ENCODE results near the gene MRPS27.

The MRPS27 gene

GRCh38 chr5:72286798-72287197 lies 33.2 kb downstream of the MRPS27 start:
- DNase-seq: no peak

DNA sequence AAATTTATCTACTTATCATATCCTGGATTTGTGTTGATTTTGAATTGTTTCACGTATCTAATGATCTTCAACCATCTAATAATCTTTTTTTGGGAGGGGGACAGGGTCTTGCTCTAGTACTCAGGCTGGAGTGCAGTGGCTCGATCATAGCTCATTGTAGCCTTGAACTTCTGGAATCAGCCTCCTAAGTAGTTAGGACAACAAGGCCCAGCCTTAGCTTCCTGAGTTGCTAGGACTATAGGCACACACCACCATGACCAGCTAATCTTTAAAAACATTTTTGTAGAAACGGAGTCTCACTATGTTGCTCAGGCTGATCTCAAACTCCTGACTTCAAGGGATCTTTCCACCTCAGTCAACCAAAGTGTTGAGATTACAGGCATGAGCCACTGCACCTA lies 34.6 kb downstream of the MRPS27 start:
- no peak for DNase-seq

GRCh38 chr5:72284559-72285423 lies 35.2 kb downstream of the MRPS27 start:
- no peak for DNase-seq

GRCh38 chr5:72283358-72283757 lies 36.7 kb downstream of the MRPS27 start:
- no peak for DNase-seq

GRCh38 chr5:72282878-72283277 lies 37.2 kb downstream of the MRPS27 start:
- DNase-seq: no peak

- no peak for DNase-seq
Observed at GRCh38 chr5:72281764-72282499, 38.1 kb downstream of the MRPS27 start.

GRCh38 chr5:72281430-72281763 lies 38.6 kb downstream of the MRPS27 start:
- DNase-seq: no peak

DNA sequence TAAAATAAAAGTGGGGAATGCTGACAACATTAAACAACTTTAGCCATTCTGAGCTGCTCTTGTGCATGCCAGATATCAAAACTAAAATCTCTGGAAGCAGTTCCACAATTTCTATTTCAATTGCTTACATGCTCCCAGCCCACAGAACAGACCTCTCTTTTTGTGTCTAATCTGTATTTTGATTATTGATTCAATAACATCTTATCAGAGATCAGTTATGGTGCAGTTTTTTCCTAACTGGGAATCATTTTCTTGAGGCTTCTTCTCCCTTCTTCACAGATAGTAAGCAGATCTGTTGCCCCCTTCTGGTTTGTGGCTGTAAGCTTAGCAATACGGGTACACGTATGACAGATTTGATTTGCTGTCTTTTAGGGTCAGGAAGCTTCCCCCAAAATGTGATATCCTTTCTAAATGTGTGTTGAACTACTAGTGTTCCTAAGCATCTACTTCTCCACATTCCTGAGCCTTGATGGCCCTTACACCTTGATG lies 39.4 kb downstream of the MRPS27 start:
- DNase-seq: peak; percentile 28

GRCh38 chr5:72276219-72276752 lies 43.8 kb downstream of the MRPS27 start:
- no peak for DNase-seq

GRCh38 chr5:72273547-72273946 lies 46.5 kb downstream of the MRPS27 start:
- DNase-seq: no peak

DNA sequence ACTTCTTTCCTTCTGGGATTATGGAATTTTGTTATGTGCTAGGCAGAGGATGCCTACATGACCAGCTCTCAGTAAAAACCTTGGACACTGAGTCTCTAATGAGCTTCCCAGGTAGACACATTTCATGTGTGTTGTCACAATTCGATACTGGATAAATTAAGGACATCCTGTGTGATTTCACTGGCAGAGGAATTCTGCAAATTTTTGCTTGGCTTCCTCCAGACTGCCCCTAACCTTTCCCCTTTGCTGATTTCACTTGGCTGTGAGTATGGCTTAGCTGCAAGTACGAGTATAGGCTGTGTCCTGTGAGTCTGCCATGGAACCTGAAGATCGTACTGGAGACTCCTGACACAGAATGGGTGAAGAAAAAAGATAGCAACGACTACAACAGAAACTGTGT lies 47.6 kb downstream of the MRPS27 start:
- no peak for DNase-seq

- DNase-seq: no peak
Observed at GRCh38 chr5:72271702-72272101, 48.3 kb downstream of the MRPS27 start.

DNA sequence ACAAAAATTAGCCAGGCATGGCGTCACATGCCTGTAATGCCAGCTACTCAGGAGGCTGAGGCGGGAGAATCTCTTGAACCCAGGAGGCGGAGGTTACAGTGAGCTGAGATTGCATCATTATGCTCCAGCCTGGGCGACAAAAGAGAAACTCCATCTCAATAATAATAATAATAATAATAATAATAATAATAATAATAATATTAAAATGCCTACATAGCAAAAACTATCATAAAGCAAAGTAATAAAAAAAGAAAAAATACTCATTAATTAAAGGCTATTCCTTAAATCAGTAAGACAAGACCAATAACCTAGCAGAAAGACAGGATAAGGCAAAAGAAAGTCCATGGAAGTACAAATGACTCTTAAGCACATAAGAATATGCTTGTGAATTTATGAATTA lies 50.0 kb downstream of the MRPS27 start:
- no peak for DNase-seq

- no peak for DNase-seq
Observed at GRCh38 chr5:72269411-72269780, 50.6 kb downstream of the MRPS27 start.

- no peak for DNase-seq
Observed at GRCh38 chr5:72268753-72269410, 51.2 kb downstream of the MRPS27 start.

GRCh38 chr5:72268260-72268659 lies 51.8 kb downstream of the MRPS27 start:
- DNase-seq: no peak

- DNase-seq: no peak
Observed at GRCh38 chr5:72267685-72268084, 52.4 kb downstream of the MRPS27 start.

GRCh38 chr5:72266862-72267261 lies 53.2 kb downstream of the MRPS27 start:
- no peak for DNase-seq

- DNase-seq: no peak
Observed at GRCh38 chr5:72265032-72265877, 54.8 kb downstream of the MRPS27 start.

DNA sequence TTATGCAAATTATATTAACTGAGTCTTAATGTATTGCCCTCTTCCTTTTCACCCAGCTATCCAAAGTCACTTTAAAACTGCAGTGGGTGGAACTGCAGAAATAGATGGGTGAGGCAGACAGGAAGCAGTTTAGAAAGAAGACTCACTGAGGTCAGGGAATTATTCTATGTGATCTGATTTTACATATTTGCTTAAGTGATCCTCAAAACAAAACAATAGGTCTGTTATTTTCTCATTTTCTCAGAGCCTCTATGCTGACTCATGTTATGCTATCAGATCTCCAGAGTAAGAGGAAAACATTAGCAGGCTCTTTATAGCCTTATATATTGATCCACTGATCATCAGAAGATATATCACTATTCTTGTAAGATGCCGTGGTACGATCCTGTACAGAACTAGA lies 63.5 kb downstream of the MRPS27 start:
- DNase-seq: no peak

DNA sequence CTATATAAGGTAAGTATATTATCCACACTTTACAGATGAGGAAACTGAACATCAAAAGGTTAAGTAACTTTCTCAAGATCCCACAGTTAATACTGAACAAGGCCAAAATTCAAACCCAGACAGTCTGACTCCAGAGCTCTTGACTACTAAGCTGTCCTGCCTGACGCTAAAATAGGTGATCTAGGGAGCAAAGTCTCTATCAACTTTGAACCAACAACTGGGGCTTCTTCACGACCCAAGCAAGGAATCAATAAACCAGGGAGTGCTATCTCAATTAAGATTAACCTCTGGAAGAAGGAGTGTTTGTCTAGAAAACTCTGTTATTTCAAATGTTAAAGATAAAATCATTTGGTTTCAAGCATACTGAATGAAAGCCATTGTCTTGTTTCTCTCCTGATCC lies 64.4 kb downstream of the MRPS27 start:
- DNase-seq: no peak

- DNase-seq: no peak
Observed at GRCh38 chr5:72255237-72255636, 64.8 kb downstream of the MRPS27 start.

Data from 8988T (cell line).